Stimulated activated CD8-positive, alpha-beta memory T cell treated with anti-CD3 and anti-CD28 coated beads, Interleukin-7, amount 100 ng/mL, for 48 hours (primary cell): Measurements from ENCODE around the gene RPRD1B.
"Not testable (repeated sequence)": the region's sequence is repeated elsewhere in the genome, so short reads cannot be mapped to it uniquely, and the experiment has no call there.

Experiments used
- DNase-seq, 2 donors: peaks; one replicate each; pipeline ENCODE4 v3.0.0-alpha.2; 2020; ENCODE audit warnings: low read depth in 1 of 2; ENCODE audit errors: extremely low read depth in 1 of 2

The RPRD1B gene

DNA sequence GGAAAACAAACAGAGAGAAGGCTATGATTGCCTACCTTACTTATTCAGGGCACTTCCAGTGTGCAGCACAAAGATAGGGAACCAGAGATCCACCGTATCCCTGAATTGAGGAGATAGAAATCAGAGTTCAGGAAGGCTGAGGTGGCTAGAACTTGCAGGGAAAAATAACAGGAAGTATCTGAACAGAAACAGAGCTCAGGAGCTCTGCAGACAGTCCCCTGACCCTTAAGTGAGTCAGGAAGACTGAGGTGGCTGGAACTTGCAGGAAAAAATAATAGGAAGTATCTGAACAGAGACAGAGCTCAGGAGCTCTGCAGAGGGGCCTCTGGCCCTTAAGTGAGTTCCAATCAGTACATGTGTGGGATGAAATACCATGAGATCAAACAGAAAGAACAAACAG lies 65.4 kb downstream of the RPRD1B start:
- DNase-seq = no peak

DNA sequence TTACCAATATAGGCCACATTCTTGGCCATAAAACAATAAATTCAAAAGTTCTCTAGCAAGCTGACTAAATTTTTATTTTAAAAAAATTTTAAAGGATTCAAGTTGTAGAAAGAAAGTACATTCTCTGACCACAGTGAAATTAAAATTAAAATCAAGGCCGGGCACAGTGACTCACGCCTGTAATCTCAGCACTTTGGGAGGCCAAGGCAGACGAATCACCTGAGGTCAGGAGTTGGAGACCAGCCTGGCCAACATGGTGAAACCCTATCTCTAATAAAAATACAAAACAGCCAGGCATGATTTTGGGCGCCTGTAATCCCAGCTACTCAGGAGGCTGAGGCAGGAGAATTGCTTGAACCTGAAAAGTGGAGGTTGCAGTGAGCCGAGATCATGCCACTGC lies 68.7 kb downstream of the RPRD1B start:
- not testable (repeated sequence) for DNase-seq

GRCh38 chr20:38104285-38104684 lies 70.7 kb downstream of the RPRD1B start:
- no peak for DNase-seq

DNA sequence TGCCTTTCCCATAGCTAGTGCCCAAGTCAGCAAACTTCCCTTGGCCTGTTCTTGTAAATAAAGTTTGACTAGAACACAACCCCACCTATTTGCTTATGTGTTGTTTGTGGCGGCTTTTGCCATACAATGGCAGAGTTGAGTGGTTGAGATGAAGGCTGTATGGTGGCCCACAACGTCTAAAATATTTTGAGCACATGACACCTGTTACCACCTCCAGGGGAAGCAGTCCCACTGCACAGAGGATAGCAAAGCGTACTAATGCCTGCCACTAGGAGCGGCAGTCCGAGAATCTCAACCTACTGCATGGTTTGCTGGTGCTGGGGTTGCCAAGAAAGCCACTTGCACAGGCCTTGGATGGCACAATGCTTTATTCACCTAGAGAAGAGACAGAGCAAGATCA lies 72.9 kb downstream of the RPRD1B start:
- DNase-seq = no peak

DNA sequence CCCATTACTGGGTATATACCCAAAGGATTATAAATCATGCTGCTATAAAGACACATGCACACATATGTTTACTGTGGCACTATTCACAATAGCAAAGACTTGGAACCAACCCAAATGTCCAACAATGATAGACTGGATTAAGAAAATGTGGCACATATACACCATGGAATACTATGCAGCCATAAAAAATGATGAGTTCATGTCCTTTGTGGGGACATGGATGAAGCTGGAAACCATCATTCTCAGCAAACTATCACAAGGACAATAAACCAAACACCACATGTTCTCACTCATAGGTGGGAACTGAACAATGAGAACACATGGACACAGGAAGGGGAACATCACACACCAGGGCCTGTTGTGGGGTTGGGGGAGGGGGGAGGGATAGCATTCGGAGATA lies 73.8 kb downstream of the RPRD1B start:
- DNase-seq = not testable (repeated sequence)

DNA sequence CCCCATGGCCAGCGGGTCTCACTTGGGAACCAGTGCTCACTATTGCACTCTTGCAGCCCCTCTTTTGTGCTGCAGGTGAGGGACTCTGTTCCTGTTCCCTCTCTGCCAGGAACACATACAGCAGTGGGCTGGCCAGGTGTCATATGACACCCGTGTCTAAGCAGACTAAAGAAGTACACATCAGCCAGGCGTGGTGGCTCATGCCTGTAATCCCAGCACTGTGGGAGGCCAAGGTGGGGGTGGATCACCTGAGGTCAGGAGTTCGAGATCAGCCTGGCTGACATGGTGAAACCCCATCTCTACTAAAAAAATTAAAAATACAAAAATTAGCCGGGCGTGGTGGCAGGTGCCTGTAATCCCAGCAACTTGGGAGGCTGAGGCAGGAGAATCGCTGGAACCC lies 74.4 kb downstream of the RPRD1B start:
- DNase-seq = not testable (repeated sequence)

- DNase-seq = no peak
These were observed 75.0 kb downstream of the RPRD1B start for GRCh38 chr20:38108438-38108985.

- no peak for DNase-seq
These were observed 75.5 kb downstream of the RPRD1B start for GRCh38 chr20:38108986-38109541.

DNA sequence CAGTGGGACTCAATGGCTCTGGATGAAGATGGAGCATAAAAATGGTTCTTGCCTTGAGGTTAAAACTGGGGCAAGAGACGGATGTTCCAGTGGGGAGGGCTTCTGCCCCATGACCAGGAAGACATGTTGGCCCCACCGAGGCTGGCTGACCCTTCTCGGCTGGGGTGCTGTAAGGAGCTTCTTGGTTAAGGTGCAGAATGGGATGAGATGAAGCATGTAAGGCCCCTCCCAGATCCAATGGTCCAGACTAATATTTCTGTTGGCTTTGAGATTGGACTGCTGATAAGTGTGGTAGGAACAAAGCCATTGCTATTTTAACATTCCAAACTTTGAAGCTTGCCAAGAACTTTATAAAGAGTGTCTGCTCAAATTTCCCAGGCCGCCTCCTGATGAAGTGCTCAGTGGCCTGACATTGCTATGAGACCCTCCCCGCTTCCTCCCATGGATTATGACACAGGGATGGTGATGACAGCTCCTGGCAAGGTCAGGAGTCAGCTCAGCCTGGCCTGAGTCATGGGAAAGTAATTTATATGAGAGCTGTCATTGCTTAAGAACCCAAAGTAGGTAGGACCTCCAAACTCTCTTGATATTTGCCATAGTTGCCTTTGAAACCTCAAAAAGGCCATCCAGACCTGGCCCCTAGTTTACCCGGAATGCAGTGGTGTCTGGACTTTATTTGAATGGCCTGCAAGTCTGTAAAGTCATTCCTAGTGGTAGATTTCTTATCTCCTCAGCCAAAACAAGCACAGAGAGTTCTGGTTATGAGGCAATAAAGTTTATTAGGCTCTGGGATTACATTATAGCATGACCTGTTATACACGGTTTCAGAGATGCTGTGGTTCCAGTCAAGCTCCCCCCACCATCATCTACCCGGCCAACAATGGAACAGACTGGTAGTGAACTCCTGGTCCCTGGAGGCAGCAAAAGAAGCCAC lies 76.3 kb downstream of the RPRD1B start:
- DNase-seq = no peak

DNA sequence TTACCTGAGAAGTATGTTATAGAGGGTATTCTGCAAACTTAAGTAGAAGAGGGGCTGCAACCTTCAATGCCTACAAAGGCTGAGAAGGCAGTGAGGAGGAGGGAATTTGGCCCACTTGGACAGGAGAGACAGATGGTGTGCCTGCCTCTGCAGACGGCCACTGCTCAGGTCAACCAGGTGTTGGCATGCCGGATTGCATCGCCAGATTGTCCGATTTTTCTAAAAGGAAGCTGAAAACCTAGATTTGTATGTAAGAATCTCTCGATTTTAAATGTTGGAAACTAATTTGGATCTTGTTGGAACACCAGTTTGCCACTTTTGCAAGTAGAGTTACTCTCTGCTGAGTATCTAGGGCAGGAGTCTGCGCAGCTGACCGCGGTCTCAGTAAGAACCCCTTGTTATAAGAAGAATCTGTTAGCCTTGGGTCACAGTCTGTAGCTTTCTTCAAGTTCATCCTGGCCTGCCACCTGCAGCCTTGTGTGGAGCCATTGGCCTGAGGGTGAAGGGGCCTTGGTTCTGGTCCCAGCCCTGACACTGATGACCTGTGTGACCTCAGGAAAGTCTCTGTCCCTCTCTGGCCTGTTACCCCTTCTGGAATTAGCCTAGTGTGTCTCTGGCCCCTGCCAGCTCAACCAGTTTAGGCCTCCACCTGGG lies 77.1 kb downstream of the RPRD1B start:
- DNase-seq = no peak

DNA sequence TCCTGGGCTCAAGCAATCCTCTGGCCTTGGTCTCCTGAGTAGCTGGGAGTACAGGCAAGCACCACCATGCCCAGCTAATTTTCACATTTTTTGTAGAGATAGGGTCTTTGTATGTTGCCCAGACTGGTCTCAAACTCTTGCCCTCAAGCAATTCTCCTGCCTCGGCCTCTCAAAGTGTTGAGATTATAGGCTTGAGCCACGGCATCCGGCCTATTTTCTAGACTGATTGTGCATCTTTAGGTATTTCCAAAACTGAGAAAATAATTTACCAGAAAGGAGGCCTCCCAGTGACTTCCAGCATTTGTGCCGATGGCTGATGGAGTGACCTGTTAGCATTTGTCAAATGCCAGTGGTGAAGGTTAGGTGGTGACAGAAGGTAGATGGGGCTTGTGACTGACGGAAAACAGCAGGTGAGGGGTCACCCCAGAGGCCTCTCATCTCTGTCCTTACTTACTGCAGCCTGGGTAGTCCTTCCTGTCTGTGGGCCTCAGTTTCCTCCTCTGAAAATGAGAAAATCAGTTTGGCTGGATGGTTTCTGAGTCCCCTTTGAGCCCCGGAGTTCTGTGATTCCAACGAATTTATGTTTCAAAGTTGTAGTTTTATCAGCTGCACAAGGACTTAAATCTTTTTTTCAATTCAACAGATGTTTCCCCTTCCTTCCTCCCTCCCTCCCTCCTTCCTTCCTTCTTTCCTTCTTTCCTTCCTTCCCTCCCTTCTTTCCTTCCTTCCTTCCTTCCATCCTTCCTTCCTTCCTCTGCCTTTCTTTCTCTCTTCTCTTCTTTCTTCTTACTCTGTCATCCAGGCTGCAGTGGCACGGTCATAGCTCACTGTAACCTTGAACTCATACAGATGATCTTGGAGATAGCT lies 78.1 kb downstream of the RPRD1B start:
- no peak for DNase-seq

DNA sequence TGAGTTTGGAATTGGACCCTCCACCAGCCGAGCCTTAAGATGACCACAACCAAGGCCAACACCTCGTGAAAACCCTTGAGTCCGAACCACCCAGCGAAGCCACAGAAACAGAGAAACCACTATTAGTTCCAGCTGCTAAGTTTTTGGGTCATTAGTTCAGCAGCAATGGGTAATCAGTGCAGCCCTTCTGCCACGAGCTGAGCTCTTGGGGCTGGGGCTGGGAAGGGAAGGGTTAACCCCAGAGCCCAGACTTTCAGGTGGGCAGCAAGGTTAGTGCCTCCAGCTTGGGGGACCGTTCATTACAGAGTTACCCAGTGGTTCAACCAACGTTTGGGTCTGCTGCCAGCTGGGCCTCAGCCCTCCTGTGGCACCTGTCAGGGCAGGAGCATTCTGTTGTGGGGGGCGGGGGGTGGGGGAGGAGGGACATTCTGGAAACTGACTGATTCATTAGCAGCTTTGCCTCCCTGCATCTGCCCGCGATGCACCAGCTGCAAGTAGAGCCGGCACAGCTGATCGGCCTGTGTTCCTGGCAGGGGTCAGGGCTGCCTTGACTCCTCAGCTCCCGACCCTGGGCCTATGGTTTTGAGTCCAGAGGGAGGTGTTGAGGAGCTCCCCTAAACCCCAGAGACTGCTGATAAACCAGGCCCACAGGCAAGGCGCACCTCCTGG lies 78.8 kb downstream of the RPRD1B start:
- no peak for DNase-seq

GRCh38 chr20:38112930-38113294 lies 79.4 kb downstream of the RPRD1B start:
- DNase-seq = no peak

- DNase-seq = peak in 1 of 2 donors; percentile 7
These were observed 80.1 kb downstream of the RPRD1B start for GRCh38 chr20:38113401-38114325.

DNA sequence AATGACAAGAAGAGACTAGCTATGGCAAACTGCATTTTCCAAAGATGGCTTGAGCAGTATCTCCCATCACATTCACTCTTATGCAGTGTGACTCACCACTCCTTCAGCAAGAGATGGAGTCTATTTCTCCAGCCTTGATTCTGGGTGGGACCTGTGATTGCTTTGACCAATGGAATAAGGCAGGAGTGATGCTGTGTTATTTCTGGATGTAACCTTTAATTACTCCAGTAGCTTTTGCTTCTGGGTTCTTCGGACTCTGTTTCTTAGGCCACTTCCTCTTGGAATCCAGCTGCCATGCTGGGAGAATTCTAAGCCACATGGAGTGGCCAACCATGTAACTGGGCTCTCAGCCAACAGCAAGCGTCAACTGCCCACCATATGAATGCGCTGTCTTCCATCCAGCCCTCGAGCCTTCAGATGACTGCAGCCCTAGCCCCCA lies 80.8 kb downstream of the RPRD1B start:
- no peak for DNase-seq

- DNase-seq = no peak
These were observed 81.7 kb downstream of the RPRD1B start for GRCh38 chr20:38115205-38115604.

DNA sequence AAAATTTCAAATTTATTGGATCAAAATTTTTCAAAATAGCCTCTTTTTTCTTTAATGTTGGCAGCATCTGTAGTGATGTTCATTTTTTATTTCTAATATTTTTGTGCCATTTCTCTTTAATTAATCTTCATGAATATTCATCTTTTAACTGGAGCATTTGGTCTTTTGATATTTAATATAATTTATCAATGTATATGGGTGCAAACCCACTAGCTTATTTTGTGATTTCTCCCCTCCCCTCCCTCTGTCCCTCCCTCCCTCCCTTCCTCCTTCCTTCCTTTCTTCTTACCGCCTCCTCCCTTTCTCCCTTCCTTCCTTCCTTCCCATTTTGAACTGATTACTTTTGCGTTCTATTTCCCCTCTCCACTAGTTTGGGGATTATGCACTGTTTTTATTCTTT lies 82.3 kb downstream of the RPRD1B start:
- no peak for DNase-seq

DNA sequence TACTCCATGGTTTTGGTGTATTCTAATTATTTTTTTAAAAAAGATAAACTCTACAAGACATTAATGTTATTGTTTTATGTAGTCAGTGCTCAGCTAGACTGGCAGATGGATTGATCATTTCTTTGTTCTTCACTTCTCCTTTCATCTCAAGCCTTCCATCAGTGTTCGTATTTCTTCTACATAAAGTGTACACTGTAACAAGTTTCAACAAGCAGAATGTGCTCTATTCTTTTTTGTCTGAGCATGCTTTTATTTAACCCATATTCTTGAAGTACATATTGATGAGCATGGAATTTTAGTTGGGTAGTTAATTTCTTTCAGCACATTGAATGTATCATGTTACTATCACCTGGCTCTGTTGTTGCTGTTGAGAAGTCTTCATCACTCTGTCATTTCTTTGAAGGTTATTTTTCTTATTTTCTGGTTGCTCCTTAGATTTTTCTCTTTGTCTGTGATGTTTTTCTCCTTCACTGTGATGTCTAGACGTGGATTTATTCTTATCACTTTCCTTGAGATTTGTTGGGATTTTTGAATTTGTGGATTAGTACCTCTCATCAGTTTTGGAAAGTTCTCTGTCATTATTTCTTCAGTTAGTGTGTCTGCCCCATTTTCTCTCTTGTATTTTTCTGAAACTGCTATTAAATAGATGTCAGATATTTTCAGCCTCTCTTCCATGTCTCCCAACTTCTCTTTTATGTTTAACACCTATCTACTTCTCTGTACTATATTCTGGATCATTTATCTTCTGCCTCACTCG lies 83.0 kb downstream of the RPRD1B start:
- DNase-seq = no peak
